GM21360 (cell line): ENCODE data around the gene ZFAND3.

Experiments
- ATAC-seq: cut with Tn5 transposase; IDR thresholded peaks from one replicate; pipeline ENCODE4 v1.9.1; 2021; ENCODE audit warnings: mild to moderate bottlenecking, moderate library complexity; ENCODE audit not compliant: unreplicated experiment

The ZFAND3 gene

GRCh38 chr6:37965964-37966676 is 146.6 kb downstream of the ZFAND3 start:
- no peak for ATAC-seq

DNA sequence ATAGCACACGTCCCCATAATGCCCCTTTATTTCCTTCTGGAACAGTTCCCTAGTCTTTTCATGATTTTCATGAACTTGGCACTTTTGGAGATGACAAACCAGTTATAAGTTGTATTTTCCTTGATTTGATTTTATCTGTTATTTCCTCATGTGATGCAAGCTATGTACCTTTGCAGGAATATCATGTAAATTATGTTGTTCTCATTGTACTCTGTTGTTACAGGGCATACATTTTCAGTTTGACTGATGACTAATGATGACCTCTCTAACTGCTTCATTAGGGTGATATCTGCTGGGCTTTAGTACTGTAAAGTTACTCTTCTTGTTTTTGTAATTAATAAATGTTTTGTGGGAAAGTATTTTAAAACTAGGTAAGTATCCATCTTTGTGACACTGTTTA is 147.3 kb downstream of the ZFAND3 start:
- no peak for ATAC-seq

GRCh38 chr6:37967651-37968050 is 148.1 kb downstream of the ZFAND3 start:
- ATAC-seq, result no peak

DNA sequence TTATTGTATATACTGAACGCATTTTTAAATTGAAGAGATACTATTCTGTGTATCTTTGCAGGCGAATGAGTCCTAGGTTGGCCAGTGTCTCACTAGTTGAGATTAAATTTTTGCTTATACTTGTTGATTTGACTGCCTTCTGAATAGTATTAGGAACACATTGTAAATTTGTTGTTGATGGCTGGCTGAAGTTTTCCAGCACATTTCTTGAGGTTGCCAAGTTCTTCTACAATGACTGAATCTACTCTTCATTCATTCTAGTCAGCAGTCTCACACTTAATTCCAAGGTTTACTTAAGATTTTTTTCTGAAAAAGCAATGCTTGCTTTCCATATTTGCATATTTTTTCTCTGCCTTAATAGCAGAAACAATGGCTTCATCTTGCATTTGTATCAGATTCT is 151.7 kb downstream of the ZFAND3 start:
- no peak for ATAC-seq

- ATAC-seq, result no peak
Measured at GRCh38 chr6:37971711-37972390, 152.3 kb downstream of the ZFAND3 start.

GRCh38 chr6:37972994-37973757 is 153.6 kb downstream of the ZFAND3 start:
- ATAC-seq, result no peak

DNA sequence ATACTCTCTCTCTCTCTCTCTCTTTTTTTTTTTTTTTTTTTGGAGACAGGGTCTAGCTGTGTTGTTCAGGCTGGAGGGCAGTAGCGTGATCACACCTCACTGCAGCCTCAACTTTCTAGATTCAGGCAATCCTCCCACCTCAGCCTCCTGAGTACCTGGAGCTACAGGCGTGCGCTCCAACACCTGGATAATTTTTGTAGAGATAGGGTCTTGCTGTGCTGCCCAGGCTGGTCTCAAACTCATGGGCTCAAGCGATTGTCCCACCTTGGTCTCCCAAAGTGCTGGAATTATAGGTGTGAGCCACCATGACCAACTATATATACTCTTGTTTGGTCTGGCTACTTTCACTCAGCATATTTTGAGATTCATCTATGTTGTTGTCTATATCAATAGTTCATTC is 154.9 kb downstream of the ZFAND3 start:
- ATAC-seq, result no peak

DNA sequence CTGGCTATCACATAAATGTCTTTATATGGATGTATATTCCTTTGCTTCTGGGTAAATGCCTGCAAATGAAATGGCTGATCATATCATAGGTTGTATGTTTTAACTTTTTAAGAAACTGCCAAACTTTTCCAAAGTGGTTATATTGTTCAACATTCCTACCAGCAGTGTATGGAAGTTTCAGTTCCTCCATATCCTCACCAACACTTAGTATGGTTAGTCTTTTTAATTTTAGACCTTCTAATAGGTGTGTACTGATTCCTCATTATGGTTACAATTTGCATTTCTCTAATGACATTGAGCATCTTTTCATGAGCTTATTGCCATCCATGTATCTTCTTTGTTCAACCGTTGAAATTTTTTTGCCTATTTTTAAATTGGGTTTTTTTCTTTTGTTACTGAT is 155.4 kb downstream of the ZFAND3 start:
- ATAC-seq, result no peak

- no peak for ATAC-seq
Measured at GRCh38 chr6:37977715-37978114, 158.2 kb downstream of the ZFAND3 start.

GRCh38 chr6:37979392-37980221 is 160.1 kb downstream of the ZFAND3 start:
- ATAC-seq, result no peak

GRCh38 chr6:37980222-37980595 is 160.7 kb downstream of the ZFAND3 start:
- no peak for ATAC-seq

DNA sequence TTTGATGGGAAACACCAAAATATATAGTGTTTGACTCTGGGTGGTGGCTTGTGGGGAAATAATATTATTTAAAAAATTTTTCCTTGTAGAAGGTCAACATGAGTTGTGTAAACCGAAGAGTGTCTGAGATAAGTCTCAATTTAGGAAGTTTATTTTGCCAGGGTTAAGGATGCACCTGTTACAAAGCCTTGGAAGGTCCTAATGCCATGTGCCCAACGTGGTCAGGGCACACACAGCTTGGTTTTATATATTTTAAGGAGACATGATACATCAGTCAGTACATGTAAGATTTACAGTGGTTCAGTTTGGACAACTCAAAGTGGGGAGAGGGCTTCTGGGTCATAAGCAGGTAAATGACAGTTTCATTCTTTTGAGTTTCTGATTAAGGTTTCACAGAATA is 162.1 kb downstream of the ZFAND3 start:
- ATAC-seq, result no peak

- no peak for ATAC-seq
Measured at GRCh38 chr6:37982317-37982716, 162.8 kb downstream of the ZFAND3 start.

DNA sequence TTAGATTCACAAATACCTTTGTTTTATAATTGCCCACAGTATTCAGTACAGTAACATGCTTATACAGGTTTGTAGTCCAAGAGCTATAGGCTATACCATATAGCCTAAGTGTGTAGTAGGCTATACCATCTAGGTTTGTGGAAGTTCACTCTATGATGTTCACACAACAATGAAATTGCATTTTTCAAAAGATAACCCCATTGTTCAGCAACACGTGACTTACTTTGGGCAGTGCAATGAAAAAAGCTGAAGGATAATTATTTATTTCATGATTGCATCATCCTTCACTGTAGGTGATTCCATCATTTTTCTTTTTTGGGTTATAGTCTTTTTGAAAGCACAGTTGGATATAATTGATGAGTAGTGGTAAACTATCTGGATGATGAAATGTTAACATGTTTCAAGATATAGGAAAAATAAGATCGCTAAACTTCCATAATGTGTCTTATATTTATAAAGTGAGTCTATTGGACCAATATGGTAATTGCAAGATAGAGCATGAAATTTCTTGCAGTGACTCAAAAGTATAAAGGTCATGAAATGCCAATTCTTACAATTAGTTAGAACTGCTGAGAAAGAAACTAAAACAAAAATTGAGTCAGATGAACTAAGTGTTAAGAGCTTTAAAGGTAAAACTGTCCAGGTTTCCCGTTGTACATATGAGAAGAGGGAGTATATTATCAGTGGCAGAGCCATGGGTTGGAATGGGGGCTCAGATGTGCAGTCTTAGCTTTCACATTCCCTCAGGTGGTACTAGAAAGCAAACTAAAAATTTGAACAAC is 164.4 kb downstream of the ZFAND3 start:
- no peak for ATAC-seq

DNA sequence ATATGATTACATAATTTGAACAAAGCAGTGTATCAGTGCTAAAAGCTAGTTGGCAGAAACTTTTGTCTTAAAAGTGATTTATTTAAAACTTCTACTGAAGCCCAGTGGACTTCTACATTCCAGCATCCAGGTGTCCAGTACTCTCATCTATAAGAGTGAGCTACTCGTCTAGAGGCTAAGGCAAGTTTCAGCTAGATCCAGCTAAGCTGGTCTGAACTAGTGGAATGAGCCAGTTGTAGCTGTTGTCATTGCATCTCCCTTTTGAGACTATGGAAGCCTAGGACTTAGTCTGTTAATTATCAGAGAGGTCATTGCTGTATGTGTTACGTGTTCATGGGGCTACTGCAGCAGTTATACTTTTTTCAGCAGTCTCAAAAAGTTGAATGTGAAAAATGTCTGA is 165.1 kb downstream of the ZFAND3 start:
- ATAC-seq, result no peak

DNA sequence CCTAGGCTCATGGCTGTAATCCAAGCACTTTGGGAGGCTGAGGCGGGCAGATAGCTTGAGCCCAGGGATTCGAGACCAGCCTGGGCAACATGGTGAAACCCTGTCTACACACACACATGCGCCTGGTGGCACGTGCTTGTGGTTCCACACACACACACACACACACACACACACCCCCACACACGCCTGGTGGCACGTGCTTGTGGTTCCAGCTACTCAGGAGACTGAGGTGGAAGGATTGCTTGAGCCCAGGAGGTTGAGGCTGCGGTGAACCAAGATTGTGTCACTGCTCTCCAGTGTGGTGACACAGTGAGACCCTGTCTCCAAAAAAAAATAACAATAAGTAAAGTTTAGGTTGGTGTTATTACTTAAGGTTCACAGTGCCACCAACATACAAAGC is 165.8 kb downstream of the ZFAND3 start:
- no peak for ATAC-seq

- no peak for ATAC-seq
Measured at GRCh38 chr6:37987018-37987417, 167.5 kb downstream of the ZFAND3 start.

DNA sequence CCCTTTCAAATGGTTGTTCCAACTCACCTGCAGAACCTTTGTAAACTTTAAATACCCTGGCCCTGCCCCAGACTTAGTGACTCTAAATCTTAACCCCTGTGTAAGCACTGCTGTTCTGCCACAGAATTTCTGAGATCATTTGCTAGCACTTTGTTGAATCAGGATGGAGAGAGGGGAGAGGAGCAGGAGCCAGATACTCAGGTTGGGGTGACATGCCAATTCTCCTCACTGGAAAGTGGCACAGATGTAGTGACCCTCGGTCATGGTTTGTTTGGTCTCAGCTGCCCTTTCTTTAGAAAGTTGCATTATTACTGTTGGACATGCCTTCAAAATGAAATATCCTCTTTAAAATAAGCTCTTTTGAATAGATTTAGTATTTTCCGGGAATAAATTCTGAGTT is 168.0 kb downstream of the ZFAND3 start:
- ATAC-seq, result no peak

DNA sequence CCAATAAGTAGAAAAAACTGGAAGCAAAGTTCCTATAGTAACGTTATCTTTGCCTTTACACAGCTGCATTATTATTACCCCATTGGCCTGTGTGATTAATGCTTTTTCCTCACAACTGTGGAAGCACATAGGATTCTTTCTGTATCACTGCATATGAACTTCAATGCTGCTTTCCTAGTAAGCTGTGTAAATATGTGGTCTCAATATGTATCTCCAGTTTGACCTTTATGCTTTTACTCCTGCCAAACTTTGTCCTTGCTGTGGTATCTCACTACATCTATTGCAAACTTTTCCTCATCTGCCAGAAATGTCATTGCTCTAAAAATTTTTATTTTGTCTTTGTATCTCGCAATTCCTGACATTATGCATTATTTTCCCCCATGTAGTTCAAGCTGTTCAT is 168.6 kb downstream of the ZFAND3 start:
- no peak for ATAC-seq

- no peak for ATAC-seq
Measured at GRCh38 chr6:37988696-37989095, 169.2 kb downstream of the ZFAND3 start.
